WERI-Rb-1 (cell line): ENCODE data around the gene PLEKHA6.

ENCODE experiments used
- DNase-seq: peaks from one replicate; pipeline ENCODE4 v3.0.0-alpha.2; 2020
- H3K27ac ChIP-seq: fragments of 250-450 bp; sonication (Bioruptor Pico); 2 replicates; pipeline ENCODE4 v1.5.1; 2020; ENCODE audit warnings: mild to moderate bottlenecking, moderate library complexity
- H3K27me3 ChIP-seq: fragments of 250-450 bp; sonication (Bioruptor Pico); 2 replicates; pipeline ENCODE4 v1.5.1; 2021; ENCODE audit warnings: mild to moderate bottlenecking, low read depth, moderate library complexity; ENCODE audit not compliant: insufficient read depth, severe bottlenecking
- H3K36me3 ChIP-seq: fragments of 250-450 bp; sonication (Bioruptor Pico); 2 replicates; pipeline ENCODE4 v1.5.1; 2020; ENCODE audit warnings: mild to moderate bottlenecking, moderate library complexity
- H3K4me3 ChIP-seq: 2 replicates; pipeline ENCODE4 v1.5.1; 2011; ENCODE audit warnings: low read depth, mild to moderate bottlenecking, control low read depth, low read length
- H3K9me3 ChIP-seq: fragments of 250-450 bp; sonication (Bioruptor Pico); 2 replicates; pipeline ENCODE4 v1.5.1; 2021; ENCODE audit warnings: mild to moderate bottlenecking, moderate library complexity; ENCODE audit not compliant: severe bottlenecking
- TF ChIP-seq, protein P1 (sequence below): IDR thresholded peaks from 2 replicates; pipeline ENCODE4 v1.5.1; 2011; ENCODE audit warnings: low read depth, mild to moderate bottlenecking, control low read depth, inconsistent platforms, low read length

PLEKHA6 gene

DNA sequence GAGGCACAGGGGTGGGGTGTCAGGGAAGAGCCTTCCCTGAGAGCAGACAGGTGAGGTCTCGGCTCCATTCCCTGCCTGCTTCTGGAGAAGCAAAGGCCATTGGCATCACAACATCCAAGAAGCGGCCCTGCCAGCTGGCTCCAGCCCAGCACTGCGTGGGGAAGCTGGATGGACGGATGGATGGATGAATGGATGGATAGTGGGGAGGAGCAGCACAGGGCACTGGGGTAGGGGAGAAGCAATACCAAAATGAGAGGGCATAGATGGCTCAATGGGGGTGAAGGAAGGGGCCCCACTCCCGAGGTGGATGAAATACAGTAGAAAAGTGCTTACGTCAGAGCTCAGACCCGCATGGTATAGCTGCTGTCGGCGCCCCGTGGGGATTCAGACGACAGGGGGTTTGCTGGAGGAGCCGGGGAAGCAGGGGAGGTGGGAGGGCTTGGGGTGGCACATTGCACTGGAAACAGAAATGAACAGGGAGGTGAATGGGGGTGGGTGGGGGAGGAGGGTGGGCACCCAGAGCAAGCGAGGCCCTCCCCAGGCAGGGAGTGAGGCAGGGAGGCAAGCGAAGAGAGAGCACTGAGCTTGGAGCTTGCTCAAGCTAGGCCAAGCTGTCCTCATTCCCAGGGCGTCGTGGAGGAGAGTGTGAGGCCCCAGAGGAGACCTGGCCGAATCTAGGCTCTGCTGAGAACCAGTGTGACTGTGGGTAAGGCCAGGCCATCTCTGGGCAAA lies 136.4 kb downstream of the PLEKHA6 start:
- TF ChIP-seq, protein P1, sequence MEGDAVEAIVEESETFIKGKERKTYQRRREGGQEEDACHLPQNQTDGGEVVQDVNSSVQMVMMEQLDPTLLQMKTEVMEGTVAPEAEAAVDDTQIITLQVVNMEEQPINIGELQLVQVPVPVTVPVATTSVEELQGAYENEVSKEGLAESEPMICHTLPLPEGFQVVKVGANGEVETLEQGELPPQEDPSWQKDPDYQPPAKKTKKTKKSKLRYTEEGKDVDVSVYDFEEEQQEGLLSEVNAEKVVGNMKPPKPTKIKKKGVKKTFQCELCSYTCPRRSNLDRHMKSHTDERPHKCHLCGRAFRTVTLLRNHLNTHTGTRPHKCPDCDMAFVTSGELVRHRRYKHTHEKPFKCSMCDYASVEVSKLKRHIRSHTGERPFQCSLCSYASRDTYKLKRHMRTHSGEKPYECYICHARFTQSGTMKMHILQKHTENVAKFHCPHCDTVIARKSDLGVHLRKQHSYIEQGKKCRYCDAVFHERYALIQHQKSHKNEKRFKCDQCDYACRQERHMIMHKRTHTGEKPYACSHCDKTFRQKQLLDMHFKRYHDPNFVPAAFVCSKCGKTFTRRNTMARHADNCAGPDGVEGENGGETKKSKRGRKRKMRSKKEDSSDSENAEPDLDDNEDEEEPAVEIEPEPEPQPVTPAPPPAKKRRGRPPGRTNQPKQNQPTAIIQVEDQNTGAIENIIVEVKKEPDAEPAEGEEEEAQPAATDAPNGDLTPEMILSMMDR: no peak
- H3K27me3 ChIP-seq: no peaks in the 10 kb centered on the region
- no peak overlapping the region for H3K4me3 ChIP-seq
- no peaks in the 10 kb centered on the region for H3K9me3 ChIP-seq
- no peak for DNase-seq
- H3K36me3 ChIP-seq: no peaks in the 10 kb centered on the region
- H3K27ac ChIP-seq: no peak overlapping the region

DNA sequence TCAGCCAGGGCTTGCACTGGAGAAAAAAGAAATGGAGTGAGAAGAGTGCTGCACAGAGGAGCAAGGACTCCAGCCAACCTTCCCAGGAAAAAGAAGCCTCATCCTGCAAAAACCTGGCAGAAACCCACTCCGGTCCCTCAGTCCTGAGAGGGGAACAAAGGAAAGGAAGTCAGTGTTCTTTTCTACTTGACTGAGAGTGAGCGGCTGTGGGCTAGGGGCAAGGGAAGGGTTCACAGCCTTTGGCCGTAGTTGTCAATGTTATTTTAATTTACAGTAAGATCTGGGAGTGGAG lies 137.0 kb downstream of the PLEKHA6 start:
- H3K27me3 ChIP-seq: no peaks in the 10 kb centered on the region
- DNase-seq: no peak
- no peaks in the 10 kb centered on the region for H3K9me3 ChIP-seq
- H3K27ac ChIP-seq: no peak overlapping the region
- no peaks in the 10 kb centered on the region for H3K36me3 ChIP-seq
- TF ChIP-seq, protein P1: no peak
- H3K4me3 ChIP-seq: no peak overlapping the region

DNA sequence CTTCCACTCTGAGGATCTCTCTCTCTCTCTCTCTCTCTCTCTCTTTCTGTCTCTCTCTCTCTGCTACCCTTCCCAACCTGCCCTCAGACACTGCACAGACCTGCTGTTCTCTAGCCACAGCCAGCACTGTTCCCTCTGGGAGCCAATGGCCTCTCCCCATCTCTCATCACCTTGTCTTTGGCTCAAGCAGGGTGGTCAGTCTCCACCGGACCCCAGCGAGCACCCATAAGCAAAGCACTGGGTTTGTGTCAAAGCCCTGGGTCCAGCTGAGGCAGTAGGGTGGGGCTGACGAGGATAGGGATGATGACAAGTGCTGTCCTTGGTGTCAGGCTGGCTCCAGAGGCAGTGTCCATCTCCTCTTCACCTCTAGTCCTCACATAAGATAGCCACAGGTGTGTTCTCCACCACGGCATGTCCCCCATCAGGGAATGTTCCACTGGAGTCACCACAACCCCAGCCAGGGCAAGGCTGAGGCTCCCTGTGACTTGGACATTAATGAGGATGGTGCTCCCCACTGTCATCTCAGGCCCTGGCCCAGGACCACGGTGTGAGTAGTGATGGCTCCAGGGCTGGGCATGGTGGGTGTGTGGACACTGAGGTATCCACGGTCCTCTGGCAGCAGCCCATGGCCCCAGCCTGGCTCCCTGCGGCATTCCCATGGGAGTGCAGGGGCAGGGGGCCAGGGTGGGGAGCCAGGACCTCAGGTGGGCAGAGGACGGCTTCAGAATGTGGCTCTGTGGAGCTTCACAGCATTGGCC lies 137.5 kb downstream of the PLEKHA6 start:
- H3K4me3 ChIP-seq: no peak overlapping the region
- H3K9me3 ChIP-seq: no peaks in the 10 kb centered on the region
- DNase-seq: no peak
- H3K27me3 ChIP-seq: no peaks in the 10 kb centered on the region
- TF ChIP-seq, protein P1: no peak
- H3K36me3 ChIP-seq: no peaks in the 10 kb centered on the region
- H3K27ac ChIP-seq: no peak overlapping the region

DNA sequence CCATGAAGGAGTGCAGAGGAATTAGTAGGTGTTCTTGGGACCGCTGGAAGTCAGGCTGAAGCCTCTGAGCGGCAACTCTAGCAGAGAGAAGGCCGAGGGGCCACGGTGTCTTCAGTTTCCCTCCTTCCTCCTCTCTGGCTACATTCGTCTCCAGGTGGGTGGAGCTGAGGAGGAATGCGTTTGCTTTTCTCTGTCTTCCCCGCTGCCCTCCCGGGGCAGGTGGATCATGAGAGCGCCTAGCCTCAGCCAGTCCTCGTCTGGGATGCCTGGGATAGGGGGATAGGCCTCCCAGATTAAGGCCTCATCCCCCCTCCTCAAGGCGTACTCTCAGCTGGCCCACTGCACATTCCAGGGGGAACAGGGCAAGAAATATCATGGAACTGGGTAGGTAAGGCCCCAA lies 138.5 kb downstream of the PLEKHA6 start:
- Histone ChIP-seq H3K36me3 (no peaks in the 10 kb centered on the region), H3K27me3 (no peaks in the 10 kb centered on the region), H3K27ac (no peak overlapping the region), H3K4me3 (no peak overlapping the region), H3K9me3 (no peaks in the 10 kb centered on the region)
- TF ChIP-seq, protein P1: no peak
- DNase-seq: no peak

DNA sequence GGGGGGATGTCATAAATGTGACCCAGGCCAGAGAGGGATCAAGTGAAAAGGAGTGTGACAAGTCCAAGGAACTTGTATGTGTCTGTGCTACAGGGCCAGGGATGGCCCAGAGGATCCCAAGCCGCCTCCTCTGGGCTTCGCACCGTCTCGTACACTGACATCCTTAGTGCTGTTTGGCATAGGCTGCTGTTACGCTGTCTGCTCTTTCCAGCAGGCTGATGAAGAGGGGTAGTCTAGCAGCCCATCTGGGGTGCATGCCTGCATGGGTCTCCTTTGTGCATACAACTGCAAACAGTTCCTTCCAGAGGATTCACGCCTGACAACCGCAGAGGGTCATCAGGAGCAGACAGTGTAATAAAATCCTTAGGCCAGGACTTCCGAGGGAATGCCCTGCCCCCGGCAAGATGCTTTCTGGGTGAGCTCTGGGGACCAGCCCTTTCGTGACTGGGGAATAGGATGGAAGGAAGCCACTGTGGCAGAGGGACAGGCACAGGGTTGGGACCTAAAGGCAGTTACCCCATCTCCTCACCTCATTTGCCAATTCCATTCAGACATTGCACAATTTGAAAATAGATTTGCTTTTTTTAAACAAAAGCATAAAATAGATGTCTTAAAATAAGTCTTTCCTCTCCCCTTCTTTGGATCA lies 139.6 kb downstream of the PLEKHA6 start:
- Histone ChIP-seq H3K27ac (no peak overlapping the region), H3K27me3 (no peaks in the 10 kb centered on the region), H3K36me3 (no peaks in the 10 kb centered on the region), H3K4me3 (no peak overlapping the region), H3K9me3 (no peaks in the 10 kb centered on the region)
- TF ChIP-seq, protein P1: no peak
- DNase-seq: no peak
